Activated B cell treated with CpG ODN at 0.5 μM for 24 hours (primary cell): ENCODE measurements around the gene KIF25. TPM values are rescaled to one million over a fixed set of nuclear protein-coding genes. Genes with fewer than 3 reads are reported as not detected.

Experiments used
- ATAC-seq: fragments of 200-7000 bp; cut with Tn5 transposase; one replicate; pipeline ENCODE4 v1.10.0; 2021; ENCODE audit warnings: low read depth, mild to moderate bottlenecking, moderate library complexity
- CTCF ChIA-PET: fragments of 350-600 bp; sonication (Branson Sonifier 250); formaldehyde crosslinking; loops from one replicate; lab custom pipeline; 2021; ENCODE audit warnings: antibody characterized with exemption; lab: Charles Lee
- POLR2A ChIA-PET: fragments of 350-600 bp; sonication (Branson Sonifier 250); formaldehyde crosslinking; loops from one replicate; lab custom pipeline; 2021; ENCODE audit warnings: antibody characterized with exemption; lab: Charles Lee
- DNase-seq: peaks from one replicate; pipeline ENCODE4 v3.0.0; 2022
- H3K27ac Mint-ChIP-seq: one replicate; pipeline ENCODE4 v1.8.0; 2020; ENCODE audit warnings: mixed read lengths
- H3K27me3 Mint-ChIP-seq: one replicate; pipeline ENCODE4 v1.8.0; 2021; ENCODE audit warnings: mixed read lengths
- H3K36me3 Mint-ChIP-seq: one replicate; pipeline ENCODE4 v1.8.0; 2021; ENCODE audit warnings: low read depth, mixed read lengths
- H3K4me1 Mint-ChIP-seq: one replicate; pipeline ENCODE4 v1.8.0; 2021; ENCODE audit warnings: mixed read lengths
- H3K4me3 Mint-ChIP-seq: one replicate; pipeline ENCODE4 v1.8.0; 2020; ENCODE audit warnings: mild to moderate bottlenecking, mixed read lengths
- H3K9me3 Mint-ChIP-seq: one replicate; pipeline ENCODE4 v1.8.0; 2020; ENCODE audit warnings: mixed read lengths
- CTCF ChIP-seq: fragments of 200-600 bp; IDR thresholded peaks from one replicate; pipeline ENCODE4 v1.8.0; 2022; ENCODE audit warnings: antibody characterized with exemption, mild to moderate bottlenecking
- intact Hi-C: fragments of 100-400 bp; cut with micrococcal nuclease; formaldehyde crosslinking; loops from one replicate; pipeline ENCODE4 v1.15.1; 2024
- total RNA-seq: library from RNA; stranded (reverse); gene quantifications from 2 replicates; pipeline ENCODE4 v1.2.3, GENCODE V29; 2022

KIF25 gene
- total RNA-seq, 1 donor from 2014 or later = not detected

DNA sequence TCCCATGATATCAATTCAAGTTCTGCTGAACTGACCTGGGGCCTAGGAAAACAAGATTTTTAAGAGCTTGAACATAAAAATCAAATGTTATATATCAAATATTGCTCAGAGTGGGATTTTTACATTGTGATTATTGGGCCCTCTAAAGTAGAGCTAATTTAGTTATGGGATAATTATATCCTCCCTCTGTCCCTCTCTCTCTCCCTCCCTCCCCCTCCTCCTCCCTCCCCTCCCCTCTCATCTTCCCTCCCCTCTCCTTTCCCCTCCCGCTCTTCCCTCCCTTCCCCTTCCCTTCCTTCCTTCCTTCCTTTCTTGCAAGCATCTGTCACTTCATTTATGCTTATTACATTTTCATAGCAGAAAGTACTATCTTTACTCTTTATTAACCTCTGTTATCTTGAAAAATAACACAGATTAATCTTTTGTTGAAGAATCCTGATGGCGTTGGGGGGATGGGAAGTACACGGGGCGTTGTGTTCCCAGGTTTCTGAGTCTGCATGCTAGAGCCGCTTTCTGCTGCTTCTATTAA is 32.8 kb downstream of the KIF25 start:
- Mint-ChIP-seq H3K36me3 (no peaks in the 10 kb centered on the region), H3K4me1 (no peaks in the 10 kb centered on the region), H3K4me3 (no peak overlapping the region), H3K27ac (no peak overlapping the region), H3K27me3 (peaks cover 24% of the 10 kb centered on the region), H3K9me3 (no peaks in the 10 kb centered on the region)
- intact Hi-C loops = no loop called here
- DNase-seq = no peak
- ChIA-PET CTCF (no interaction called here), POLR2A (no interaction called here)
- no peak for TF ChIP-seq CTCF
- no peak for ATAC-seq

DNA sequence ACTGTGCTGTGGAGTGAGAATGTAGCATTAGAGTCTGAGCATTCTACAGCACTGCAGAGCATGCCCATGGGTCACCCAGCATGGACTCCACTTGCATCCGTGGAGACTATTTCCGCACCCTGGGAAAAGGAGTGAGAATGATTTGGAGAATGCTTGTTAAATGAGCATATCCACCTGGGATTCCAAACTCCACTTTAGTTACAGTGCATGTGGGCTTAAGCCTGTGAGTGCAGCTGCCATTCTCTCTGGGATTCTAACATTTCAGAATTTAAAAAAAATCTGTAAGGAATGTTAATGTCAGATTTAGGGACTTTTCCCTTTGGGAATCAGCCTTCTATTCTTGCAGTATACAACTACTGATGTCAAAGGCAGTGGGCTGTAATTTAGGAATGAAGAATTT is 33.4 kb downstream of the KIF25 start:
- no peaks in the 10 kb centered on the region for H3K9me3 Mint-ChIP-seq
- DNase-seq (no peak), ATAC-seq (no peak)
- intact Hi-C loops = no loop called here
- ChIA-PET CTCF (no interaction called here), POLR2A (no interaction called here)
- TF ChIP-seq CTCF = no peak
- no peaks in the 10 kb centered on the region for H3K4me1 Mint-ChIP-seq
- peaks cover 24% of the 10 kb centered on the region for H3K27me3 Mint-ChIP-seq
- H3K4me3 Mint-ChIP-seq = no peak overlapping the region
- no peak overlapping the region for H3K27ac Mint-ChIP-seq
- no peaks in the 10 kb centered on the region for H3K36me3 Mint-ChIP-seq

DNA sequence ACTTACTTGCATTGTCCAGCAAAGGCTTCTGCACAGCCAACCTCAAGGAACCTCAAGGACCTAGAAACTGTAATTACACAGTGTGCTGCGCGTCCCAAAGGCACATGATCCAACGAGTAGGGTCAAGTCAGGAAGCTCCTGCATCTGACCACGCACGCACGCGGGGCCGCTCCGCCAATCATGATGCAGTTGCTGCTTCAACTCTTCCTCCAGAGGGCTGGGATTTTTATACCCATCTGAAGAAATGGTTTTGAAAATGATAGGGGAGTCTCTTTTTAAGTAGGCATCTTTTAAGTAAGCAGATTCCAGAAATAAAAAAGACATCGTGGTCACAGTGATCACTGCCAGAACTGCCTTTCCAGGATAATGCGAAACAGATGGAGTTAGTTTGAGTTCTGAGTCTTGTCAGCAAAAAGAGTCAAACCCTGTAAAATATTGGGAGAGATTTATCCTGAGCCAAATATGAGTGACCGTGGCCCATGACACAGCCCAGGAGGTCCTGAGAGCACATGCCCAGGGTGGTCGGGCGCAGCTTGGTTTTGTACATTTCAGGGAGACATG is 34.0 kb downstream of the KIF25 start:
- CTCF ChIA-PET = no interaction called here

GRCh38 chr6:168032005-168032760 is 34.7 kb downstream of the KIF25 start:
- H3K4me1 Mint-ChIP-seq = no peaks in the 10 kb centered on the region
- ATAC-seq (no peak), DNase-seq (no peak)
- ChIA-PET CTCF (no interaction called here), POLR2A (no interaction called here)
- peaks cover 27% of the 10 kb centered on the region for H3K27me3 Mint-ChIP-seq
- H3K9me3 Mint-ChIP-seq = peaks cover 4% of the 10 kb centered on the region
- no peak overlapping the region for H3K27ac Mint-ChIP-seq
- H3K36me3 Mint-ChIP-seq = no peaks in the 10 kb centered on the region
- no peak for TF ChIP-seq CTCF
- no peak overlapping the region for H3K4me3 Mint-ChIP-seq
- intact Hi-C loops = no loop called here

More for the DNA sequence above, 34.0 kb downstream of the KIF25 start:
- no peak for ATAC-seq
- Mint-ChIP-seq H3K36me3 (no peaks in the 10 kb centered on the region), H3K4me1 (no peaks in the 10 kb centered on the region), H3K9me3 (peaks cover 1% of the 10 kb centered on the region), H3K4me3 (no peak overlapping the region), H3K27ac (no peak overlapping the region), H3K27me3 (peaks cover 25% of the 10 kb centered on the region)
- DNase-seq = no peak
- TF ChIP-seq CTCF = no peak
- POLR2A ChIA-PET = no interaction called here
- intact Hi-C loops = no loop called here

DNA sequence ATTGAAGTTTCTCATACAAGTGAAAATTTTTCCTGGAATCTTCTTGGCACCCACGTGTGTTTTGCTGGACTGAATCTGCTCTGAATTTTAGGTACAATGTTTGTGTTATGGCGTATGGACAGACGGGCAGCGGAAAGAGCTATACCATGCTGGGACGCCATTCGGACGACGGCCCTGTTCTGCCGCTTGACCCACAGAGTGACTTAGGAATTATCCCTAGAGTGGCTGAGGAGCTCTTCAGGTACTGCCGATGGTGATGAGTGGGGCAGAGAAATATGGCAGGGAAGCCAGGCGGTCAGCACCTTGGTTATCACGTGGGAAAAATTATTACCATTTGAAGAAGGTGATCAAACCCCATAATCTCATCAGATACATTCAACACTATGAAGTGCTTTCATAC is 36.3 kb downstream of the KIF25 start:
- intact Hi-C loops = no loop called here
- CTCF ChIA-PET = no interaction called here
- TF ChIP-seq CTCF = no peak
- no peak overlapping the region for H3K4me3 Mint-ChIP-seq
- DNase-seq (no peak), ATAC-seq (no peak)
- no peaks in the 10 kb centered on the region for H3K36me3 Mint-ChIP-seq
- no peaks in the 10 kb centered on the region for H3K4me1 Mint-ChIP-seq
- no peak overlapping the region for H3K27ac Mint-ChIP-seq
- H3K9me3 Mint-ChIP-seq = peaks cover 14% of the 10 kb centered on the region
- POLR2A ChIA-PET = no interaction called here
- H3K27me3 Mint-ChIP-seq = peaks cover 27% of the 10 kb centered on the region
